Activated CD8-positive, alpha-beta memory T cell treated with anti-CD3 and anti-CD28 coated beads for 1 hour (primary cell): Measurements from ENCODE around the gene DAZAP1.
"Not testable (repeated sequence)": the region's sequence is repeated elsewhere in the genome, so short reads cannot be mapped to it uniquely, and the experiment has no call there.

ENCODE experiments used
- DNase-seq, 2 donors: peaks; one replicate each; pipeline ENCODE4 v3.0.0-alpha.2; 2020; ENCODE audit warnings: low read depth in 1 of 2; ENCODE audit errors: extremely low read depth in 1 of 2

DAZAP1 gene

DNA sequence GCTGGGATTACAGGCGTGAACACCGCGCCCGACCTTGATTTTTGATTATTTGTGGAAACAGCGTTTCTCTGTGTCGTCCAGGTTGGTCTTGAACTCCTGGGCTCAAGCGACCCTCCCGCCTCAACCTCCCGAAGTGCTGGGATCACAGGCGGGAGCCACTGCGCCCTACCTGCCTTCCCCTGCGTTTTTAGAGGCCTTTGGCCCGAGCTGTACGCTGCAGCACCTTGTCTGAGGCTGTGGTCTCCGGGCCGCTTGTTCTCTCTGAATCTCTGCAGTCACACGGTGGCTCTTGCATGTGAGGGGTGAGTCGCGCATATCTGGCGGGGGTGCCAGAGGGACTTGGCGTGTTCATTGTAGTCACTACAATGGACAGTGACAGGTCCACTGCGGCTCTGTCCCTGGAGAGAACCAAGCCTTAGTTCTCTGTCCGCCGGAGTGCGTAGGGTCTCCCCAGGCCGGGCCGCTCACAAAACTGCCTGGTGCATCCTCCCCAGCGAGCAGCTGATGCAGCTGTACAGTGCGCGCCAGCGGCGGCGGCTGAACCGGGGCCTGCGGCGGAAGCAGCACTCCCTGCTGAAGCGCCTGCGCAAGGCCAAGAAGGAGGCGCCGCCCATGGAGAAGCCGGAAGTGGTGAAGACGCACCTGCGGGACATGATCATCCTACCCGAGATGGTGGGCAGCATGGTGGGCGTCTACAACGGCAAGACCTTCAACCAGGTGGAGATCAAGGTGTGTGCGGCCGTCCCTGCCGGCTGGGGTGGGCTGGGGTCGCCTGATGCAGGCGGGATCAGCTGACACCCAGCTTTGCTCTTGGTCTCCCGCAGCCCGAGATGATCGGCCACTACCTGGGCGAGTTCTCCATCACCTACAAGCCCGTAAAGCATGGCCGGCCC lies 32.4 kb downstream of the DAZAP1 start:
- DNase-seq: not testable (repeated sequence)

DNA sequence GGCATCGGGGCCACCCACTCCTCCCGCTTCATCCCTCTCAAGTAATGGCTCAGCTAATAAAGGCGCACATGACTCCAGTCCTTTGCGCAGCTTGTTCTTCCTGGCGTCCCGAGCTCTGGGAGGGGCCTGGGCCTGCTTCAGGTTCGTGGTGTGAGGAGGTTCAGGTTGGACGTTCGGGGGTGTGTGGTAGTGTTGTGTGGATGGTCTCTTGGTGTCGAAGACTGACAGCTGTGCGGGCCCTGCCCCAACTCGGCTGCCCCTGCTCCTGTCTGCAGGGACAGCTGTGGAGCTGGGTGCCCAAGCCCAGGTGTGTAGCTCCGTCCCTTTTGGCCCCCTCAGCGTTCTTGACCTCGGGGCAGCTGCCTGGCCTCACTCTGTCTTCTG lies 33.0 kb downstream of the DAZAP1 start:
- no peak for DNase-seq

DNA sequence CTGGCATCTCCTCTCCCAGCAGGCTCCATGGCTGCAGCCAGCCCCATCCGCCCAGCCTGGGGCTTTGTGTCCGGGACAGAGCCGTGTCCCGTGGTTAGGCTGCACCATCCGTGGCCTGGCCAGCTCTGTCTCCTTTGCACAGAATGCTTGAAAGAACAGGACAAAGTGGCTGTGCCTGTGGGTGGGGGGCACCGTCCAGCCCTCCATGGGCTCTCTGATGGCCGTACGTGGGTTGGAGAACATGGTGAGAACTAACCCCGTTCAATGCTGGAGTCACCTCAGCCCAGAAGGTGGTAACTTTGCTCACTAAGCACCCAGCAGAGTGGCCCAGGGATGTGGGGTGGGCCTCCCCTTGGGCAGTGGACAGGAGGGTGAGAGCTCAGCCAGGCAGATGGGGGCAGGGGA lies 33.6 kb downstream of the DAZAP1 start:
- no peak for DNase-seq

DNA sequence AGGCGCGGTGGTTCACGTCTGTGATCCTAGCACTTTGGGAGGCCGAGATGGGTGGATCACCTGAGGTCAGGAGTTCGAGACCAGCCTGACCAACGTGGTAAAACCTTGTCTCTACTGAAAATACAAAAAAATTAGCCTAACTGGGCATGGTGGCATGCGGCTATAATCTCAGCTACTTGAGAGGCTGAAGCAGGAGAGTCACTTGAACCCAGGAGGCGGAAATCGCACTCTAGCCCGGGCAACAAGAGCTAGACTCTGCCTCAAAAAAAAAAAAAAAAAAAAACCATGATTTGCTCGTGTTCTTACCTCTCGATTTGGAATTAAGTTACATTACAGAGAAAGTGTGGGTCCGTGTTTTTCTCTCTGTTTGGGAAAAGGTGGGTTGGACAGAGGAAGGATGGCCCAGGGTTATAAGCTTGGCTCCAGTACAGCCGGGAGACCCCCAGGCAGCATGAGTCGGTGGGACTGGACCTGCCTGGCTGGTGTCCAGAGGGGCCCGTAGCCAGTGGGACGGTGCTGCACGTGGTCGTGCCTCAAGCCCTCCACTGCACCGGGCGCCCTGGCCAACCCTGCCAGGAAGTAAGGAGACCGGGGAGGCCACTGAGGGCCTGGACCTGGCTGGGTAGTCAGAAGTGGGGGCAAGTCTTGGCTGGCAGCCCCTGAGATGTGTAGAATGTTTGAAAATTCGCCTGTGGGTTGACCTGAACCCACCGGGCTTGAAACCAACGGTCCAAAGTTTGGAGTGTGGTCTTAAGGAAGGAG lies 34.5 kb downstream of the DAZAP1 start:
- DNase-seq: no peak

DNA sequence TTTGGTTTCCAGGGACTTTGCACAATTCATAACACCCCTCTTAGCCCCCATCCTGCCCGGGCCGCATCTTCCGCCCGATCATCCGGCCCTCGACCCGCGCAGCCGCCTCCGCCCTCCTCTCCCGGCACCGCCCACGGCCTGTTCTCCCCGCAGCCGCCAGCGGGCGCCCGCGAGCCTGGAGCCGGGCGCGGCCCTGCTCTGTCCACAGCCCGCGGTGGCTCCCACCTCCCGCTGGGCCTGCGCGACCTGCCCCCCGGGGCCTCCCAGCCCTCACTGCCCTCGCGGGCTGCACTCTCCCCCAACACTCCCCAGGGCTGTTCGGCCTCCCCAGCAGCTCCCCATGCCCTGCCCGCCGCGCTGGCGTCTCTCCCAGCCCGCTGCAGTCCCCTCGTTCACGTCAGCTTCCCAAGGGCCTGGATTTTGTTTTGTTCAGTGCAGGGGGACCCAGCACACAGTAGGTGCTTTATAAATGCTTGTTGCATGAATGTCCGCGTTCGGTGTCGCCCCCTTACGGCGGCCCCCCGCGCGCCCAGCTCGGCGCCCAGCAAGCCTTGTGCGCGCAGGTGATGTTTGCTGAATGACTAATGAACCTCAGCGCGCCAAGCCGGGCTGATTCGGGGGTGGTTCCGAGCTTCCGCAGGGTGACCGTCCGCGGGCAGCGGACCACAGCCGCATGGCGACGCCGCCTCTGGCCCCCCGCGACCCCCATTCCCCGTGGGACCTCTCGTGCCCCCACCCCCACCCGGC lies 38.0 kb downstream of the DAZAP1 start:
- DNase-seq: peak; percentile 34 to 57

DNA sequence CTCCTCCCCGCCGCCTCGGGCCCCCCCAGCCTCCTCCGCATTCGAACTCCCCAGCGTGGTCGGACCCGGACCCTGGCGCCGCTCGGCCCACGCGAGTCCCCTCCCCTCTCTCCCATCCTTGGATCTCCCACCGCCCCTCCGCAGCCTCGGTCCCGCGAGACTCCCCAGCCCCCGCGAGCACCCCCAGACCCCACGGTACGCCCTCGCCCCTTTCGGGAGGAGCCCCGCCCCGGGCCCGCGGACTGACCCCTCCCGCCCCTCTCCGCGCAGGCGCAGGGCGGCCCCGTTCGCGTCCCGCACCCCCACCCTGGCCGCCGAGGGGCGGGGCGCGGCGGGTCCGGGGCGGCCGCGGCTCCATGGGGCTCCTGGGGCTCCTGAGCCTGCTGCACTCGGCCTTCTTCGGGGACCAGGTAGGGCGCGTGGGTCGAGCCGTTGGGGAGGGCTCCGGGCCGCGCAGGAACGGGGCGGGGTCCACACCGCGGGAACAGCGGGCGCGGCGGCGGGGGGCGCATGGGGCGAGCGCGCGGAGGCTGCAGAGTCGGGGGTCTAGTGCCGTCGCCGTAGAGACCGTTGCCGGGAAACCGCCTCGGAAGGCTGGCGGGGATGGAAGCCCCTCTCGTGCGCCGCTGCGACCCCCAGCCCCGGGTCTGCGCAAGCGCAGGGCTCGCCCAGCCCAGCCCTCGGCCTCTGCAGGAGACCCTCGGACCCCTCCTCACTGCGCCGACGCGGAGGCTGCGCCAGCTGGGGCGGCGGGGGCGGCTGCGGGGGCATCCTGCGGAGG lies 38.7 kb downstream of the DAZAP1 start:
- DNase-seq: no peak

DNA sequence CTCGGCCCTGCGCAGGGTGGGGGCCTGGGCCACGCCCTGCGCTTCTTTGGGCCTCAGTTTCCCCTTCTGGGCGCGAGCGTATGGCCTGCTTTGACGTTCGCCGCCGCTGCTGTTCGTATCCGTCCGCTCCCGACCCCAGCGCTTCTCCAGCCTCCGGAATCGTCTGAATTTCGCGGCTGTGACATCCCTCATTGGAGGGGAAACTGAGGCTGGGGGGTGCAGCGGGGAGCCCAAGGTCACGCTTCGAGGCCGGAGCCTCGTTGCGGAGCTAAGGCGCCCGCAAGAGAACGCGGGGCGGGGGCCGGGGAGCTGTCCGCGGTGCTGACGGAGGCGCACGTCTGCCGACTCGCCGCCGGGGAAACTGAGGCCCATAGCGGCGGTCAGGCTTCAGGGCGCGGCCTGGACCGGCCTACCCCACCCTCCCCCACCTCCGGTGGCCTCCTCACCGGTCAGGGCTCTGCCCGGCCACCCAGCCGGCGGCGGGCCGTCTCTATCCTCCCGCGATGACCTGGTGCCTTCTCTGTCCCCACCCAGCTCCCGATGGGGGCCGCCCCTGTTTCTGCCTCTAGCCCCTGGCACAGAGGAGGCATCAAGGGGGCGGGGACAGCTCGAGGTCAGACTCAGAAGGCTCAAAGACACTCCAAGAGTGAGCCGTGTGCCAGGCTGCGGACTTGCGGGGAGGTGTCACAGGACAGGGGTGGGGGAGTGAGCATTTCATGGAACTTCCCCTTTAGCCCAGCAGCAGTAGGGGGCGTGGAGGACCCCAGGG lies 39.5 kb downstream of the DAZAP1 start:
- DNase-seq: no peak

DNA sequence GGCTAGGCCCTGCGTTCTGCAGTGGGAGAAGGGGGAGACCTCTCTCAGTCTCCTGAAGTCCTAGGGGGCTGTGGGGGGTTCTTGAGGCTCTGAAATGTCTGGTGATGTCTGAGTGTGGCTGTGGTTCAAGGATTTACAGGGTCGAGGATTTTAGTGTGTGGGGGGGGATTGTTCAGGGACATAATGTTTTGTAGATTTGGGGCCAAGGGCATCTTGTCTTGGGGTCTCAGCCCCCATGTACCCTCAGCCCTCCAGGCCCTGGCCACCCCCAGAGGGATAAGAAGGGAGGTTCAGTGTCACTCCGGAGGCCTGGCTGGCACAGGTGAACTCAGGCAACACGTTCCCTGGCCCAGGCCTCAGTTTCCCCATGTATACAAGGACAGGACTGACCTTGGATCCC lies 40.1 kb downstream of the DAZAP1 start:
- no peak for DNase-seq

DNA sequence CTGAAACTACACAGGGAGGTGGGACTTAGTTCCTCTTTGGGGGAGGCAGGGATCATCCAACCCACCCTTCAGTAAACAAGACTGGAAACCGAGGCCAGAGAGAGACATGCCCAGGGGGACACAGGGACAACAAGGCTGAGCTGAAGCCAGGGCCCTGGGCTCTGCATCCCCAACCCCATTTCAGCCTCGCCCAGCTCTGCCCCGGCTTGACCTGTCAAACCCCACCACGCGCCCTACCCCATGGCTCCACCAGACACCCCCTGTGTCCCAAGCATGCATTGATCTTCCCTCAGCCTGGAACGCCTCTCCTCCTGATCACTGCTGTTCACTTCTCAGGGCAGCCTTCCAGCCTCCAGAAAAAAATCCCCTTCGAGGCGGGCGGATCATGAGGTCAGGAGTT lies 40.6 kb downstream of the DAZAP1 start:
- no peak for DNase-seq

DNA sequence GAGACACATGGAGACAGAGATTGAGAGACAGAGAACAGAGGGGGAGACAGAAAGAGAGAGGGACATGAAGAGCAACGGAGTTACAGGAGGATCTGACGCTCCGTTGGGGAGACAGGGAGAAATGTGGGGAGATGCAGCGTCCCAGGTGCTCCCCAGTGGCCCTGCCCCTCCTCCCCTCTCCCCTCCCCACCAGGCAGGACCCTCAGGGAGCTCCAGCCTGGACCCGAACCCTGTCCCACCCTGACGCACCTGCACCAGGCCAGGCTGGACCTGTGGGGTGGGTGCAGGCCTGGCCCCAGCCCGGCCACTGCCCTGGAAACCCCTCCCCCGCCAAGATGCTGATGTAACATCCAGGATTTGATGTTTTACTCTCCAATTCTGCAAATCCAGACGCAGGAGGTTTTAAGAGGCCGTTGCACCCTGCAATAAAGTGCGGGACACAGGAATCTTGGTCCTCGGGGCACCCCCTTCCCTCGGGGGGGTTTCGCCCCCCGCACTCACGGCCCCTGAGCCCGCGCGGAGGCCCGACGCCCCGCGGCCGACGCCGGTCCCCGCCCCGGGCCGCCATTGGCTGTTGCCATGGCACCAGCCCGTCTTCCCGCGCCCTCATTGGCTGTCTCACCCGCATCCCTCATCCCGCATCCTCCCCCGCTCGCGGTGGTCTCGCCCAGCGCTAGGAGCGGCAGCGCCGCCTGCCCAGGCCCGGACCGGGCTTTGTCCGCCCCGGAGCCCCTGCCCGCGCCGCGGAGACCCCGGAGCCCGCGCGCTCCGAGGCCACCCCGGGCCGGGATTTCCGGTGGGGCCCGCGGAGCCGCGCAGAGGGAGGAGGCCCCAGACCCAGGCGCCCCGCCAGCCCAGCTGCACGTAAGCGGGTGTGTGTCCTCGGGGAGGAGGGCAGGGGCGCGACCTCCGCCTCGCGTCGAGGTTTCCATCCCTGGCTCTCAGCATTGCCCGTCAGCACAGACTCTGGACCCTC lies 42.4 kb downstream of the DAZAP1 start, which contains the start of gene APC2:
TSS of gene APC2 (plus strand) at position 655 of the 976 bp plus-strand sequence. CDS start 2,881 bp downstream, outside the sequence.
- DNase-seq: no peak

DNA sequence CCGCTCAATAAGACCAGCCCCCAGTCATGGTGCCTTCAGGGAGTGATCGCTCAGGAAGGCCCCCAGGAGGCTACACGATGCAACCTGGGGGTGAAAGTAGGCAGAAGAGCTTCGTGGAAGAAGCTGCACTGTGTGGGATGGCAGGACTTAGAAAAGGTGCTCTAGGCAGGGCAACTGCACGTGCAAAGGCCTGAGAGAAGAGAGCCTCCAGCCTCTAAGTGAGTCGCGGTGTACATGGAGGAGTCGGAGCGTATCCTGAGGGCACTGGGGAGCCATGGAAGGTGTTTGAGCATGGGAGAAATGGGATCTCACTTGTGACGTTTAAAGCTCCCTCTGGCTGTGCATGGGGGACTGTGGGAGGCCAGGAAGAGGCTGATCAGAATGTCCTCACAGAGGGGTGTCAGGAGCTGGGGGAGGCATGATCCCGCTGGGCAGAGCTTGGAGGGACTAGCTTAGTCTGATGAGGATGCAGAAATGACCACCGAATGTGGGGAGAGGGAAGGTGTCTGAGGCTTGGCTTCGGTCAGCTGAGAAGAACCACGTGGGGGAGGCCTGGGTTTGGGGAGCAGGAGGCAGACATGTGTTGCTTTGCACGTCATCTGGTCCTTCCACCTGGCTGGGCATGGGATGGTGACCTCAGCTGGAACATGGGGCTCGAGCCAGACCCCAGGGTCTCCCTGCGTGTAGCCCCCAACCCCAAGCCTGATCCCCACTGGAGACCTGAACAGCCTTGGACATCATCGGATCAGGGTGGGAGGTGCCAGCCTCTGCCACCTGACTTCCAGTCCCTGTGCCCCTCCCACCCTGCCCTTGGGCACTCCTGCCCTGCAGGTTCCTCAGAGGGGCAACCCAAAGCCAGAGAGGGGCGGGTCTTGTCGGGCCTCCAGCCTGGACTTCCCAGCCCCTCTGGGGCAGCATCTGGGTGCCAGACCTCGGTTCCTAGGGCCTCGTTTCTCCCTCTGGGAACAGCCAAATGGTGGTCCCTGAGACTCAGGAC lies 43.6 kb downstream of the DAZAP1 start:
- no peak for DNase-seq

DNA sequence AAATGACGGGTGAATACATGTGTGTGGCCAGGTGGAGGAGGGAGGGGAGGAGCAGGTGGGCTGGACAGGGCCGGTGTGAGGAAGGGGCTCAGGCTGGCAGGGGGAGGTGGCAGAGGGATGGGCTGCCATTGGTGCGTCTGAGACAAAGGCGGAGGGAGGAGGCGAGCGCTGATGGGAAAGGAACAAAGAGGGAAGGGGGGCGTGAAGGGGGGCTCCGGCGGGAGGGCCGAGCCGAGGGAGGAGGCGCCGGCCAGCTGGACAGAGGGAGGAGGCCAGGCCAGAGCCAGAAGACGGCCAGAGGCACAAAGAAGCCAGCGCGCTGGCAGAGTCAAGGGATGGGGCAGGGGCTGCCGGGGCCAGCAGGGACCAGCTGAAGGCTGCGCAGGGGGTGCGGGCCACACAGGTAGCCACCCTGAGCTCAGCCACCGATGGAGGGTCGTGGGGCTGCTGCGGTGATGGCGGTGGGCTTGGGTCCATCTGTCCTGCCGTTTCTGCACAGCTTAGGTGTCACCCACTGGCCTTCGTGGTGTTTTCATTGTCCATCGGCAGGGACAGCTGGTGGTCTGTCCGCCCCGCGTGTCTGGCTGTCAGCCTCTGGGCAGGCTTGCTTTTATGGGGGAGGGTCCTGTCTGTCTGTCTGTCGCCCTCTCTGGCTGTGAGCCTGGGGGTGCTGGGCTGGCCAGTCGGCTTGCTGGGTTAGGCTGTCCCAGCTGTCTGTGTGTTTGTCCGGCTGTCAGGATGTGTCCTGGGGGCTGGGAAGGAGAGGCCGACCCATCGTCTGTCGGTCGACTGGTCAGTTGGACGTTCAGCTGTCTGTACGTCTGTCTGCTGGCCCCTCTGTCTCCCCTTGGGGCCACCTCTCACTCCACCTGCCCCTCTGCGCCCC lies 44.8 kb downstream of the DAZAP1 start:
- no peak for DNase-seq

DNA sequence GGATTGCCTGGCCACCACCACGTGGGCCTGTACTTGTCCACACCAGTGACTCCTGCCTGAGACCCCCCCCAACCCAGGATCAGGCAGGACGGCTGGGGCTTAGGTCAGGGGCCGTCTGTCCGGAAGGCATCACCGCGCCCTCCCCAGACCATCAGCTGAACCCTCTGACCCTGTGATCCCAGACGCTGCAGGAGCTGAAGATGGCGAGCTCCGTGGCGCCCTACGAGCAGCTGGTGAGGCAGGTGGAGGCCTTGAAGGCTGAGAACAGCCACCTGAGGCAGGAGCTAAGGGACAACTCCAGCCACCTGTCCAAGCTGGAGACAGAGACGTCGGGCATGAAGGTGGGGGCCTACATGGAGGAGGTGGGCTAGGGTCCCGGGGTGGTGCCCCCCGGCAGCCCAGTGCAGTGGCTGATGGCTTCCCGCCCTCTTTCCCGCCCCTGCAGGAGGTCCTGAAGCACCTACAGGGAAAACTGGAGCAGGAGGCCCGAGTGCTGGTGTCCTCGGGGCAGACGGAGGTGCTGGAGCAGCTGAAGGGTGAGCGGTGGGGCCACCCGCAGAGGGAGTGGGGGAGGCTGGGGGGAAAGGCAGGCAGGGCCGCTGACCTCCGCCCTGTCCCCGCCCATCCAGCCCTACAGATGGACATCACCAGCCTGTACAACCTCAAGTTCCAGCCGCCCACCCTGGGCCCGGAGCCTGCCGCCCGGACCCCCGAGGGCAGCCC lies 45.6 kb downstream of the DAZAP1 start:
- DNase-seq: no peak

DNA sequence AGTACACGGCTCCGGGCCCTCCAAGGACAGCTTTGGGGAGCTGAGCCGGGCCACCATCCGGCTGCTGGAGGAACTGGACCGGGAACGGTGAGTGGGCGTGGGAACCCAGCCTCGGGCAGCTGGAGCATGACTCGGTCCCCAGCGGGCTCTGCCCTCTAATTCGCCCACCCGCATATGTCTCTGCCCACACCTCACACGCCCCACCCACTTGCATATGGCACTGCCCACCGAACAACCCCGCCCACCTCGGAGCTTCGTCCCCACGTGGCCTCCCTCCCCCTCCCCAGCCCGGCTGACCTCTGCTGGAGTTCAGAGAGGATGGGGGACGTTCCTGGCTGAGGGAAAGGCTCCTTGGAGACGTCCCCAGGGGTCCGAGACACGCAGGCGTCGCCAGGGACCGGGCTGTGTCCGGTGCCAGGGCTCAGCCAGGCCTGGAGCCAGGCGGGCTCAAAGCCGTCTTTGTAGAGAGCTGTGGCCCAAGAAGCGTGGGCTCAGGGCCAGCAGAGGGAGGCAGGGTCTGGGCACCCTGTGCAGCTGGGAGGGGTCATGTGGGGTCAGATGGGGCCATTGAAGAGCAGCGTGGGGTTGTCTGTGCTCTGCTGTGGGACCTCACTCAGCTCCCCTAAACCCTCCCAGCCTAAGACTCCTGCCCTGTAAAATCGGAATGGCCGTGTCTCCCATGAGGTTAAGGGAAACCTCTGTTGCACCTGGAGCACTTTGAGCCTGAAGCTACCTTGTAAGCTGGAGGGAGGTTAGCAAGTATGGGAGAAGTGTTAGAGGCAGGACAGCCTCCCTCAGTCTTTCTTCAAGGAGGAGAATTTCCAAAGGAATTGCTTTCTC lies 46.4 kb downstream of the DAZAP1 start:
- DNase-seq: no peak

DNA sequence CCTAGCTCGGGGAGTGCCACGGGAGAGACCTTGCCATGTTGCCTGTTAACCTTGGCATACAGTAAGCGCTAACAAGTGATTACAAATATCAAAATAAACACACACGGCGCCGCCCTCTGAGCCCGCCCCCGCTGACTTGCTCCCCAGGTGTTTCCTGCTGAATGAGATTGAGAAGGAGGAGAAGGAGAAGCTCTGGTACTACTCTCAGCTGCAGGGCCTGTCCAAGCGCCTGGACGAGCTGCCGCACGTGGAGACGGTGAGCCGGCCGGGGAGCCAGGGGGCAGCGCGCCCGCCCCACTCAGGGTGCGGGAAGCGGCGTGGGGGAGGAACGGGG lies 47.6 kb downstream of the DAZAP1 start:
- DNase-seq: no peak
